HEK293T (cell line): ENCODE measurements around the gene ASB18.
"Not testable (repeated sequence)": the region's sequence is repeated elsewhere in the genome, so short reads cannot be mapped to it uniquely, and the experiment has no call there.

Experiments
- CTCF ChIA-PET: fragments of 350-600 bp; formaldehyde crosslinking; extraction: SDS; loops from one replicate; lab custom pipeline; 2021; ENCODE audit warnings: antibody characterized with exemption, inconsistent platforms; lab: Yijun Ruan, JAX
- POLR2A ChIA-PET: fragments of 350-600 bp; formaldehyde crosslinking; extraction: SDS; loops from one replicate; lab custom pipeline; 2020; ENCODE audit warnings: antibody characterized with exemption, inconsistent platforms; lab: Yijun Ruan, JAX
- DNase-seq: peaks from one replicate; pipeline ENCODE4 v3.0.0; 2012; ENCODE audit warnings: mixed read lengths; ENCODE audit errors: extremely low spot score
- ARNT ChIP-seq: fragments of 450-650 bp; IDR thresholded peaks from 2 replicates; pipeline ENCODE4 v1.6.1; 2017; ENCODE audit warnings: mild to moderate bottlenecking
- BHLHE40 ChIP-seq: fragments of 450-650 bp; IDR thresholded peaks from 2 replicates; pipeline ENCODE4 v1.6.1; 2016; ENCODE audit warnings: mild to moderate bottlenecking, moderate library complexity, borderline replicate concordance
- CTBP1 ChIP-seq: fragments of 450-650 bp; IDR thresholded peaks from 2 replicates; pipeline ENCODE4 v1.6.1; 2016; ENCODE audit warnings: borderline replicate concordance
- ELF4 ChIP-seq: fragments of 450-650 bp; IDR thresholded peaks from 2 replicates; pipeline ENCODE4 v1.6.1; 2017; ENCODE audit warnings: antibody characterized with exemption
- FOXA1 ChIP-seq: fragments of 450-650 bp; IDR thresholded peaks from 2 replicates; pipeline ENCODE4 v1.6.1; 2016; ENCODE audit warnings: mild to moderate bottlenecking
- FOXK2 ChIP-seq: fragments of 450-650 bp; IDR thresholded peaks from 2 replicates; pipeline ENCODE4 v1.6.1; 2016; ENCODE audit warnings: mild to moderate bottlenecking
- FOXM1 ChIP-seq: fragments of 450-650 bp; IDR thresholded peaks from 2 replicates; pipeline ENCODE4 v1.6.1; 2017; ENCODE audit warnings: mild to moderate bottlenecking, borderline replicate concordance
- HDGF ChIP-seq: fragments of 450-650 bp; IDR thresholded peaks from 2 replicates; pipeline ENCODE4 v1.6.1; 2017; ENCODE audit warnings: antibody characterized with exemption, borderline replicate concordance
- L3MBTL2 ChIP-seq: fragments of 450-650 bp; conservative IDR thresholded peaks from 2 replicates; pipeline ENCODE4 v1.6.1; 2016; ENCODE audit warnings: mild to moderate bottlenecking
- LEF1 ChIP-seq: fragments of 450-650 bp; IDR thresholded peaks from 2 replicates; pipeline ENCODE4 v1.6.1; 2017; ENCODE audit warnings: mild to moderate bottlenecking, borderline replicate concordance
- NFRKB ChIP-seq: fragments of 450-650 bp; IDR thresholded peaks from 2 replicates; pipeline ENCODE4 v1.6.1; 2016; ENCODE audit warnings: mild to moderate bottlenecking, moderate library complexity
- PKNOX1 ChIP-seq: fragments of 450-650 bp; IDR thresholded peaks from 2 replicates; pipeline ENCODE4 v1.6.1; 2016
- SP1 ChIP-seq: fragments of 450-650 bp; IDR thresholded peaks from 2 replicates; pipeline ENCODE4 v1.6.1; 2017
- SUZ12 ChIP-seq: fragments of 450-650 bp; IDR thresholded peaks from 2 replicates; pipeline ENCODE4 v1.6.1; 2016; ENCODE audit warnings: mild to moderate bottlenecking
- TARDBP ChIP-seq: fragments of 450-650 bp; IDR thresholded peaks from 2 replicates; pipeline ENCODE4 v1.6.1; 2016
- ZNF384 ChIP-seq: fragments of 450-650 bp; IDR thresholded peaks from 2 replicates; pipeline ENCODE4 v1.6.1; 2016

ASB18 gene

GRCh38 chr2:236290742-236291425 lies 26.7 kb upstream of the ASB18 start:
- POLR2A ChIA-PET = no interaction called here
- CTCF ChIA-PET = no interaction called here
- no peak for DNase-seq
- TF ChIP-seq TARDBP (no peak), CTBP1 (no peak), HDGF (no peak), FOXK2 (no peak), LEF1 (no peak), SP1 (no peak), FOXA1 (no peak), ZNF384 (no peak), SUZ12 (no peak), FOXM1 (no peak), ELF4 (no peak), NFRKB (no peak), PKNOX1 (no peak), BHLHE40 (no peak), L3MBTL2 (no peak)

- no peak for DNase-seq
- POLR2A ChIA-PET = no interaction called here
- CTCF ChIA-PET = no interaction called here
- TF ChIP-seq SUZ12 (no peak), BHLHE40 (no peak), CTBP1 (no peak), TARDBP (no peak), ARNT (no peak), FOXA1 (no peak), SP1 (no peak), LEF1 (no peak), ZNF384 (no peak), PKNOX1 (no peak), HDGF (no peak), FOXK2 (no peak), ELF4 (no peak), FOXM1 (no peak), L3MBTL2 (no peak), NFRKB (no peak)
Observed at GRCh38 chr2:236289766-236290462, 25.7 kb upstream of the ASB18 start.

- POLR2A ChIA-PET, CTCF ChIA-PET, DNase-seq: not testable (repeated sequence)
Observed at GRCh38 chr2:236288373-236288772, 24.2 kb upstream of the ASB18 start.

- TF ChIP-seq BHLHE40 = no peak
- TF ChIP-seq LEF1 = no peak
- no peak for TF ChIP-seq FOXK2
- TF ChIP-seq FOXM1 = no peak
- TF ChIP-seq SUZ12 = no peak
- no peak for TF ChIP-seq HDGF
- no peak for TF ChIP-seq FOXA1
- TF ChIP-seq PKNOX1 = no peak
- no peak for TF ChIP-seq SP1
- no peak for TF ChIP-seq TARDBP
- ChIA-PET POLR2A (no interaction called here), CTCF (no interaction called here)
- DNase-seq = no peak
Observed at GRCh38 chr2:236287656-236288055, 23.4 kb upstream of the ASB18 start.

GRCh38 chr2:236286873-236287545 lies 22.8 kb upstream of the ASB18 start:
- DNase-seq = no peak
- ChIA-PET CTCF (no interaction called here), POLR2A (no interaction called here)
- TF ChIP-seq TARDBP = no peak

GRCh38 chr2:236284208-236284607 lies 20.0 kb upstream of the ASB18 start:
- TF ChIP-seq FOXA1 = no peak
- TF ChIP-seq ELF4 = no peak
- no peak for TF ChIP-seq ARNT
- TF ChIP-seq NFRKB = no peak
- TF ChIP-seq PKNOX1 = no peak
- no peak for TF ChIP-seq CTBP1
- TF ChIP-seq L3MBTL2 = no peak
- ChIA-PET POLR2A (no interaction called here), CTCF (no interaction called here)
- DNase-seq = no peak
